ENCODE measurements around the gene SLC41A2.
"Not testable (repeated sequence)": the region's sequence is repeated elsewhere in the genome, so short reads cannot be mapped to it uniquely, and the experiment has no call there.

The SLC41A2 gene

GRCh38 chr12:104958001-104958804 lies at the start of gene SLC41A2:
Gene SLC41A2, minus strand, starts transcription at chr12:104958290. Its CDS starts 29,763 bp downstream, at chr12:104928527.
- DNase-seq (ENCODE audit: low spot score) = peak; percentile 84

GRCh38 chr12:105001476-105001875 lies 43.4 kb upstream of the SLC41A2 start:
- no peak for DNase-seq (ENCODE audit: low spot score)

GRCh38 chr12:104999347-104999685 lies 41.2 kb upstream of the SLC41A2 start:
- DNase-seq (ENCODE audit: low spot score) = no peak

- no peak for DNase-seq (ENCODE audit: low spot score)
Observed at GRCh38 chr12:104998423-104999346, 40.6 kb upstream of the SLC41A2 start.

GRCh38 chr12:104997541-104997940 lies 39.5 kb upstream of the SLC41A2 start:
- no peak for DNase-seq (ENCODE audit: low spot score)

- DNase-seq (ENCODE audit: low spot score) = no peak
Observed at GRCh38 chr12:104994336-104994735, 36.2 kb upstream of the SLC41A2 start.

GRCh38 chr12:104991565-104992128 lies 33.6 kb upstream of the SLC41A2 start:
- DNase-seq (ENCODE audit: low spot score) = no peak

GRCh38 chr12:104990950-104991349 lies 32.9 kb upstream of the SLC41A2 start:
- no peak for DNase-seq (ENCODE audit: low spot score)

GRCh38 chr12:104986022-104986941 lies 28.2 kb upstream of the SLC41A2 start, which contains the start of gene NOPCHAP1:
Gene NOPCHAP1, plus strand, starts transcription at chr12:104986316. Its CDS starts 37 bp downstream, at chr12:104986353.
- peak; percentile 79 for DNase-seq (ENCODE audit: low spot score)

GRCh38 chr12:104985206-104985605 lies 27.1 kb upstream of the SLC41A2 start:
- DNase-seq (ENCODE audit: low spot score) = no peak

GRCh38 chr12:104977688-104978087 lies 19.6 kb upstream of the SLC41A2 start:
- DNase-seq (ENCODE audit: low spot score) = not testable (repeated sequence)

- no peak for DNase-seq (ENCODE audit: low spot score)
Observed at GRCh38 chr12:104976703-104977102, 18.6 kb upstream of the SLC41A2 start.

GRCh38 chr12:104975587-104976343 lies 17.7 kb upstream of the SLC41A2 start:
- no peak for DNase-seq (ENCODE audit: low spot score)

GRCh38 chr12:104974626-104975290 lies 16.7 kb upstream of the SLC41A2 start:
- no peak for DNase-seq (ENCODE audit: low spot score)

- no peak for DNase-seq (ENCODE audit: low spot score)
Observed at GRCh38 chr12:104973250-104973649, 15.2 kb upstream of the SLC41A2 start.

- no peak for DNase-seq (ENCODE audit: low spot score)
Observed at GRCh38 chr12:104971306-104971705, 13.2 kb upstream of the SLC41A2 start.

GRCh38 chr12:104969343-104969742 lies 11.3 kb upstream of the SLC41A2 start:
- no peak for DNase-seq (ENCODE audit: low spot score)

GRCh38 chr12:104966677-104967076 lies 8.6 kb upstream of the SLC41A2 start:
- DNase-seq (ENCODE audit: low spot score) = no peak

- no peak for DNase-seq (ENCODE audit: low spot score)
Observed at GRCh38 chr12:104964856-104965205, 6.7 kb upstream of the SLC41A2 start.

- DNase-seq (ENCODE audit: low spot score) = no peak
Observed at GRCh38 chr12:104964167-104964855, 6.2 kb upstream of the SLC41A2 start.

Measured in CD4-positive, alpha-beta T cell treated with Interleukin-2 at 100 ng/mL for 4 hours (primary cell).